SU-DHL-6 (cell line): Measurements from ENCODE around the gene JOSD1.

ENCODE experiments used
- CTCF ChIP-seq: fragments of 200-600 bp; sonication (generic); IDR thresholded peaks from one replicate; pipeline ENCODE4 v1.5.1; 2017; ENCODE audit warnings: antibody characterized with exemption, mild to moderate bottlenecking, low read length, moderate library complexity; ENCODE audit not compliant: insufficient read depth, poor library complexity, severe bottlenecking
- EZH2phosphoT487 ChIP-seq: fragments of 200-600 bp; sonication (generic), shearing (Covaris generic); conservative IDR thresholded peaks from 2 replicates; pipeline ENCODE4 v1.6.1; 2018; ENCODE audit warnings: mild to moderate bottlenecking, antibody characterized with exemption, low read length, moderate library complexity, mixed read lengths

- TF ChIP-seq CTCF (no peak), EZH2phosphoT487 (no peak)
These were observed 35.5 kb upstream of the JOSD1 start for GRCh38 chr22:38736257-38736570.
